Measurements from ENCODE around the gene RILPL1.

- TF ChIP-seq CTCF (IDR thresholded peaks at IDR 0.05) (no peak), POLR2A (IDR thresholded peaks at IDR 0.05) (no peak)
Measured at GRCh38 chr12:123449249-123449733, 84.2 kb downstream of the RILPL1 start.

Measured in right lobe of liver (tissue), 4 donors.